HCT116 (cell line): ENCODE measurements around the gene SPON1. TPM values are rescaled to one million over a fixed set of nuclear protein-coding genes. Genes with fewer than 3 reads are reported as not detected.

ENCODE experiments used
- ATAC-seq: fragments of 200-7000 bp; cut with Tn5 transposase; 2 replicates; pipeline ENCODE4 v1.9.1; 2020; ENCODE audit warnings: mild to moderate bottlenecking, moderate library complexity
- BruUV-seq: library from RNA; stranded (reverse); fragments of 400-500 nt; replicated peaks from 2 replicates; lab custom pipeline; 2021; lab: Mats Ljungman, UMichigan
- CTCF ChIA-PET: fragments of 300-600 bp; sonication (Branson Sonifier 250); formaldehyde crosslinking; loops from one replicate; lab custom pipeline; 2021; ENCODE audit warnings: antibody characterized with exemption; lab: Charles Lee
- POLR2A ChIA-PET: fragments of 300-600, 350-600 bp; sonication (Branson Sonifier 250); formaldehyde crosslinking; loops from one replicate; lab custom pipeline; 2021; ENCODE audit warnings: antibody characterized with exemption; lab: Charles Lee
- RAD21 ChIA-PET, 2 experiments: fragments of 300-600 bp; sonication (Branson Sonifier 250); formaldehyde crosslinking; loops; one replicate each; lab custom pipeline; 2023; ENCODE audit warnings: low total read pairs in 2 of 2; ENCODE audit not compliant: uncharacterized antibody in 2 of 2, unreplicated experiment in 2 of 2, low non-redundant PET in 1 of 2; lab: Charles Lee
- DNase-seq: peaks from one replicate; pipeline ENCODE4 v3.0.0-alpha.2; 2010; ENCODE audit warnings: low read depth, low spot score
- H2AFZ ChIP-seq: fragments of 200-600 bp; shearing (Covaris generic), sonication (generic); 2 replicates; pipeline ENCODE4 v1.6.1; 2017; ENCODE audit warnings: low read depth, mixed run types, mixed read lengths, antibody characterized with exemption, low read length; ENCODE audit not compliant: poor library complexity, severe bottlenecking
- H3K27ac ChIP-seq: 2 replicates; pipeline ENCODE4 v1.5.1; 2012; ENCODE audit warnings: low read depth, low read length
- H3K27me3 ChIP-seq: fragments of 200-600 bp; sonication (generic); 2 replicates; pipeline ENCODE4 v1.6.1; 2016; ENCODE audit warnings: mixed run types, low read length, mixed read lengths; ENCODE audit not compliant: insufficient read depth
- H3K36me3 ChIP-seq, 2 experiments: fragments of 200-500 bp in 1 of 2; fragments of 200-600 bp in 1 of 2; sonication (Bioruptor generic) in 1 of 2; sonication (generic) in 1 of 2; 2 replicates each; pipeline versions ENCODE4 v1.5.1 to v1.6.1; 2014 to 2016; ENCODE audit warnings: low read length in 2 of 2, inconsistent platforms in 1 of 2, mixed read lengths in 1 of 2, mixed run types in 1 of 2; ENCODE audit not compliant: insufficient read depth in 2 of 2, control insufficient read depth in 1 of 2
- H3K4me1 ChIP-seq, 2 experiments: fragments of 200-600 bp in 1 of 2; sonication (generic) in 1 of 2; 2 replicates each; pipeline versions ENCODE4 v1.5.1 to v1.6.1; 2012 to 2017; ENCODE audit warnings: low read length in 2 of 2, inconsistent platforms in 1 of 2, mild to moderate bottlenecking in 1 of 2, mixed read lengths in 1 of 2, mixed run types in 1 of 2, moderate library complexity in 1 of 2; ENCODE audit not compliant: insufficient read depth in 2 of 2, control insufficient read depth in 1 of 2
- H3K4me2 ChIP-seq: fragments of 200-600 bp; sonication (generic); 2 replicates; pipeline ENCODE4 v1.6.1; 2017; ENCODE audit warnings: mixed run types, low read length, mixed read lengths
- H3K4me3 ChIP-seq, 2 experiments: fragments of 200-600 bp in 1 of 2; sonication (generic) in 1 of 2; replicated peaks in 1 of 2; 2 replicates each; pipeline ENCODE4 v1.5.1; 2011 to 2016; ENCODE audit warnings: low read length in 2 of 2, control low read depth in 1 of 2, low read depth in 1 of 2, mild to moderate bottlenecking in 1 of 2, mixed read lengths in 1 of 2, mixed run types in 1 of 2
- H3K79me2 ChIP-seq: fragments of 200-600 bp; sonication (generic); 2 replicates; pipeline ENCODE4 v1.6.1; 2017; ENCODE audit warnings: mild to moderate bottlenecking, mixed run types, low read length, moderate library complexity, mixed read lengths; ENCODE audit not compliant: insufficient read depth
- H3K9ac ChIP-seq: fragments of 200-600 bp; sonication (generic); 2 replicates; pipeline ENCODE4 v1.6.1; 2016; ENCODE audit warnings: low read length, mixed read lengths
- H3K9me2 ChIP-seq: fragments of 200-600 bp; sonication (generic), shearing (Covaris generic); 2 replicates; pipeline ENCODE4 v1.6.1; 2017; ENCODE audit warnings: mixed run types, mild to moderate bottlenecking, moderate library complexity; ENCODE audit not compliant: insufficient read depth
- H3K9me3 ChIP-seq, 2 experiments: fragments of 200-500 bp in 1 of 2; fragments of 200-600 bp in 1 of 2; sonication (Bioruptor generic) in 1 of 2; sonication (generic) in 1 of 2; 2 replicates each; pipeline ENCODE4 v1.6.1; 2014 to 2017; ENCODE audit warnings: low read length in 2 of 2, mixed read lengths in 2 of 2, inconsistent platforms in 1 of 2, low read depth in 1 of 2, mild to moderate bottlenecking in 1 of 2, mixed run types in 1 of 2, moderate library complexity in 1 of 2; ENCODE audit not compliant: control insufficient read depth in 1 of 2, insufficient read depth in 1 of 2
- H4K20me1 ChIP-seq: fragments of 200-600 bp; sonication (generic), shearing (Covaris generic); 2 replicates; pipeline ENCODE4 v1.6.1; 2017; ENCODE audit warnings: mixed run types, mild to moderate bottlenecking, moderate library complexity; ENCODE audit not compliant: insufficient read depth
- EGR1 ChIP-seq: IDR thresholded peaks from 2 replicates; pipeline ENCODE4 v1.6.1; 2012; ENCODE audit warnings: low read depth
- EZH2phosphoT487 ChIP-seq: fragments of 200-600 bp; IDR thresholded peaks from 2 replicates; pipeline ENCODE4 v1.6.1; 2018; ENCODE audit warnings: antibody characterized with exemption, borderline replicate concordance
- FOSL1 ChIP-seq: IDR thresholded peaks from 2 replicates; pipeline ENCODE4 v1.6.1; 2012; ENCODE audit warnings: low read depth
- MAX ChIP-seq: IDR thresholded peaks from 2 replicates; pipeline ENCODE4 v1.6.1; 2012
- POLR2A ChIP-seq: IDR thresholded peaks from 2 replicates; pipeline ENCODE4 v1.7.0; 2011; ENCODE audit warnings: borderline replicate concordance; ENCODE audit not compliant: insufficient read depth, insufficient read length; ENCODE audit errors: extremely low read depth
- RAD21 ChIP-seq: IDR thresholded peaks from 2 replicates; pipeline ENCODE4 v1.6.1; 2012; ENCODE audit warnings: low read depth, mild to moderate bottlenecking
- REST ChIP-seq: IDR thresholded peaks from 2 replicates; pipeline ENCODE4 v1.6.1; 2012; ENCODE audit warnings: low read depth
- SRF ChIP-seq: IDR thresholded peaks from 2 replicates; pipeline ENCODE4 v1.6.1; 2012; ENCODE audit warnings: low read depth
- TCF7L2 ChIP-seq: IDR thresholded peaks from 2 replicates; pipeline ENCODE4 v1.7.0; 2011; ENCODE audit warnings: borderline replicate concordance, inconsistent platforms; ENCODE audit not compliant: insufficient read depth, insufficient read length; ENCODE audit errors: extremely low read depth
- YY1 ChIP-seq: IDR thresholded peaks from 2 replicates; pipeline ENCODE4 v1.6.1; 2011; ENCODE audit warnings: low read length, low read depth, moderate library complexity, mild to moderate bottlenecking; ENCODE audit not compliant: insufficient replicate concordance; ENCODE audit errors: extremely low read depth
- ZBTB33 ChIP-seq: IDR thresholded peaks from 2 replicates; pipeline ENCODE4 v1.6.1; 2011; ENCODE audit warnings: mild to moderate bottlenecking, low read length, moderate library complexity; ENCODE audit not compliant: insufficient replicate concordance; ENCODE audit errors: extremely low read depth
- intact Hi-C: fragments of 100-400 bp; cut with micrococcal nuclease; formaldehyde crosslinking; loops from 2 replicates; pipeline ENCODE4 v1.10.0; 2022
- total RNA-seq: library from RNA; stranded (reverse); gene quantifications from one replicate; pipeline ENCODE4 v1.2.1, GENCODE V29; 2021; ENCODE audit not compliant: unreplicated experiment

Gene SPON1
- total RNA-seq, 1 experiment from 2014 or later: 0.17 TPM

- no peak for TF ChIP-seq ZBTB33
- no peak for TF ChIP-seq TCF7L2
- no peak for TF ChIP-seq MAX
- TF ChIP-seq EGR1: no peak
- TF ChIP-seq, all 23 proteins: peak for 0
Observed at GRCh38 chr11:14290422-14290821, 327.9 kb downstream of the SPON1 start (continued).

- Histone ChIP-seq H3K27me3 (no peaks in the 10 kb centered on the region), H3K4me3 (no peak overlapping the region), H3K27ac (no peak overlapping the region), H4K20me1 (no peaks in the 10 kb centered on the region; the same call in 1 of the 2 replicates), H3K79me2 (peaks cover 89% of the 10 kb centered on the region), H3K36me3 (no peaks in the 10 kb centered on the region), H3K9me2 (no peaks in the 10 kb centered on the region), H3K9ac (no peak overlapping the region), H3K4me1 (no peaks in the 10 kb centered on the region), H3K9me3 (no peaks in the 10 kb centered on the region), H2AFZ (no peak overlapping the region), H3K4me2 (no peak overlapping the region)
- no peak for ATAC-seq
- intact Hi-C loops: loop anchor here (1.0 to 2.0 kb wide), 2 partner anchors 119 to 155 kb away; no protein-coding TSS in a partner anchor
- ChIA-PET RAD21 (interaction anchor here (1.5 to 2.0 kb wide), 2 partner anchors 155 kb away, joined by 18 to 19 read pairs; no protein-coding TSS in a partner anchor), POLR2A (interaction anchor here (1.6 kb wide), 1 partner anchor 156 kb away, joined by 7 read pairs; no protein-coding TSS in a partner anchor), CTCF (interaction anchor here (0.9 to 5.5 kb wide), 5 partner anchors 8 to 608 kb away, joined by 3 to 71 read pairs (median 9); no protein-coding TSS in a partner anchor)
- BruUV-seq: no TSS peak
- DNase-seq: no peak
- TF ChIP-seq SRF (no peak), POLR2A (no peak), EZH2phosphoT487 (no peak), YY1 (no peak), ZBTB33 (no peak), RAD21 (no peak), MAX (no peak), REST (no peak), FOSL1 (no peak), TCF7L2 (no peak)
Observed at GRCh38 chr11:14299921-14300320, 337.4 kb downstream of the SPON1 start.
